ENCODE results near the gene TSC22D1.

GRCh38 chr13:44416744-44417143, 159.4 kb downstream of the TSC22D1 start:
- TF ChIP-seq EZH2phosphoT487 (IDR thresholded peaks at IDR 0.05; ENCODE audit: borderline replicate concordance, low read depth, low read length) (no peak), CTCF (conservative IDR thresholded peaks at IDR 0.05; ENCODE audit: low read length) (no peak)
